DND-41 (cell line): ENCODE data around the gene PDGFRB.

ENCODE experiments used
- ATAC-seq: fragments of 200-7000 bp; cut with Tn5 transposase; 3 replicates; pipeline ENCODE4 v1.9.1; 2021; ENCODE audit warnings: low read depth; ENCODE audit not compliant: insufficient read depth
- DNase-seq: peaks from one replicate; pipeline ENCODE4 v3.0.0-alpha.2; 2020
- H2AFZ ChIP-seq: 2 replicates; pipeline ENCODE4 v1.6.0; 2012; ENCODE audit warnings: low read depth, low read length
- H3K27ac ChIP-seq: 2 replicates; pipeline ENCODE4 v1.5.1; 2012; ENCODE audit warnings: low read length, inconsistent platforms
- H3K27me3 ChIP-seq: fragments of 200-600 bp; sonication (generic); 2 replicates; pipeline ENCODE4 v1.6.0; 2012; ENCODE audit warnings: low read length, mild to moderate bottlenecking, inconsistent platforms; ENCODE audit not compliant: insufficient read depth, poor library complexity
- H3K36me3 ChIP-seq: 2 replicates; pipeline ENCODE4 v1.5.1; 2012; ENCODE audit warnings: low read length, inconsistent platforms; ENCODE audit not compliant: insufficient read depth
- H3K4me1 ChIP-seq: 2 replicates; pipeline ENCODE4 v1.5.1; 2012; ENCODE audit warnings: mild to moderate bottlenecking, low read length; ENCODE audit not compliant: insufficient read depth
- H3K4me2 ChIP-seq: 2 replicates; pipeline ENCODE4 v1.6.0; 2012; ENCODE audit warnings: mild to moderate bottlenecking, moderate library complexity, low read length, inconsistent platforms; ENCODE audit not compliant: insufficient read depth
- H3K4me3 ChIP-seq, 2 experiments: fragments of 200-600 bp in 1 of 2; shearing (Covaris generic) in 1 of 2; 2 replicates each; pipeline ENCODE4 v1.5.1; 2012 to 2016; ENCODE audit warnings: inconsistent platforms in 2 of 2, low read length in 2 of 2, mild to moderate bottlenecking in 2 of 2, low read depth in 1 of 2, moderate library complexity in 1 of 2
- H3K79me2 ChIP-seq: 2 replicates; pipeline ENCODE4 v1.6.0; 2012; ENCODE audit warnings: low read length, inconsistent platforms; ENCODE audit not compliant: insufficient read depth
- H3K9ac ChIP-seq: 2 replicates; pipeline ENCODE4 v1.6.0; 2012; ENCODE audit warnings: low read depth, mild to moderate bottlenecking, inconsistent platforms, low read length, moderate library complexity
- H3K9me3 ChIP-seq: 2 replicates; pipeline ENCODE4 v1.5.1; 2012; ENCODE audit warnings: low read length, moderate library complexity, mild to moderate bottlenecking, inconsistent platforms; ENCODE audit not compliant: insufficient read depth, severe bottlenecking
- H4K20me1 ChIP-seq: 2 replicates; pipeline ENCODE4 v1.6.0; 2012; ENCODE audit warnings: low read length; ENCODE audit not compliant: insufficient read depth
- CTCF ChIP-seq: IDR thresholded peaks from 2 replicates; pipeline ENCODE4 v1.5.1; 2012; ENCODE audit warnings: borderline replicate concordance, low read length, moderate library complexity, mild to moderate bottlenecking; ENCODE audit not compliant: poor library complexity, severe bottlenecking; ENCODE audit errors: extremely low read depth
- EZH2 ChIP-seq: IDR thresholded peaks from 3 replicates; pipeline ENCODE4 v1.6.1; 2012; ENCODE audit warnings: borderline replicate concordance, low read depth, mild to moderate bottlenecking, moderate library complexity, low read length, inconsistent platforms; ENCODE audit not compliant: severe bottlenecking

Gene PDGFRB

GRCh38 chr5:150202501-150202900 is 46.9 kb upstream of the PDGFRB start:
- no peaks in the 10 kb centered on the region for H3K79me2 ChIP-seq
- no peak overlapping the region for H3K9ac ChIP-seq
- no peak overlapping the region for H3K4me2 ChIP-seq
- no peak overlapping the region for H3K4me3 ChIP-seq
- ATAC-seq, result no peak
- no peak for TF ChIP-seq CTCF
- TF ChIP-seq EZH2, result no peak
- DNase-seq, result no peak
- no peaks in the 10 kb centered on the region for H3K27me3 ChIP-seq
- no peaks in the 10 kb centered on the region for H3K9me3 ChIP-seq
- no peaks in the 10 kb centered on the region for H3K4me1 ChIP-seq
- H3K27ac ChIP-seq, result no peak overlapping the region
- H3K36me3 ChIP-seq, result no peaks in the 10 kb centered on the region
- no peak overlapping the region for H2AFZ ChIP-seq
- H4K20me1 ChIP-seq, result no peaks in the 10 kb centered on the region; the same call in 1 of the 2 replicates

- no peak overlapping the region for H2AFZ ChIP-seq
- DNase-seq (no peak), ATAC-seq (no peak)
- no peaks in the 10 kb centered on the region for H3K4me1 ChIP-seq
- no peaks in the 10 kb centered on the region for H3K9me3 ChIP-seq
- H3K4me3 ChIP-seq, result no peak overlapping the region
- H3K4me2 ChIP-seq, result no peak overlapping the region
- no peaks in the 10 kb centered on the region; the same call in 1 of the 2 replicates for H4K20me1 ChIP-seq
- peaks cover 9% of the 10 kb centered on the region for H3K27me3 ChIP-seq
- TF ChIP-seq EZH2 (no peak), CTCF (no peak)
- no peaks in the 10 kb centered on the region for H3K79me2 ChIP-seq
- H3K27ac ChIP-seq, result no peak overlapping the region
- H3K36me3 ChIP-seq, result no peaks in the 10 kb centered on the region
- H3K9ac ChIP-seq, result no peak overlapping the region
Observed at GRCh38 chr5:150197476-150197875, 41.8 kb upstream of the PDGFRB start.

- DNase-seq (no peak), ATAC-seq (no peak)
- Histone ChIP-seq H4K20me1 (no peaks in the 10 kb centered on the region; the same call in 1 of the 2 replicates), H3K36me3 (no peaks in the 10 kb centered on the region), H3K4me2 (no peak overlapping the region), H3K27me3 (peaks cover 11% of the 10 kb centered on the region), H3K27ac (no peak overlapping the region), H3K4me3 (no peak overlapping the region), H3K9ac (no peak overlapping the region), H3K4me1 (no peaks in the 10 kb centered on the region), H3K79me2 (no peaks in the 10 kb centered on the region), H3K9me3 (no peaks in the 10 kb centered on the region), H2AFZ (no peak overlapping the region)
- TF ChIP-seq CTCF (no peak), EZH2 (no peak)
Observed at GRCh38 chr5:150196986-150197385, 41.3 kb upstream of the PDGFRB start.

GRCh38 chr5:150196514-150196913 is 40.9 kb upstream of the PDGFRB start:
- Histone ChIP-seq H3K4me2 (no peak overlapping the region), H3K4me1 (no peaks in the 10 kb centered on the region), H3K9me3 (no peaks in the 10 kb centered on the region), H3K79me2 (no peaks in the 10 kb centered on the region), H3K36me3 (no peaks in the 10 kb centered on the region), H3K9ac (no peak overlapping the region), H2AFZ (no peak overlapping the region), H3K4me3 (no peak overlapping the region), H4K20me1 (no peaks in the 10 kb centered on the region), H3K27ac (no peak overlapping the region), H3K27me3 (peaks cover 15% of the 10 kb centered on the region)
- no peak for ATAC-seq
- TF ChIP-seq CTCF, result no peak
- TF ChIP-seq EZH2, result no peak
- no peak for DNase-seq
